GM21528 (cell line): ENCODE results near the gene PPP2R3B.
"Not testable (repeated sequence)": the region's sequence is repeated elsewhere in the genome, so short reads cannot be mapped to it uniquely, and the experiment has no call there.

Source experiments
- ATAC-seq: cut with Tn5 transposase; IDR thresholded peaks from one replicate; pipeline ENCODE4 v1.9.1; 2021; ENCODE audit warnings: mild to moderate bottlenecking, moderate library complexity; ENCODE audit not compliant: unreplicated experiment, low FRiP score

The PPP2R3B gene

DNA sequence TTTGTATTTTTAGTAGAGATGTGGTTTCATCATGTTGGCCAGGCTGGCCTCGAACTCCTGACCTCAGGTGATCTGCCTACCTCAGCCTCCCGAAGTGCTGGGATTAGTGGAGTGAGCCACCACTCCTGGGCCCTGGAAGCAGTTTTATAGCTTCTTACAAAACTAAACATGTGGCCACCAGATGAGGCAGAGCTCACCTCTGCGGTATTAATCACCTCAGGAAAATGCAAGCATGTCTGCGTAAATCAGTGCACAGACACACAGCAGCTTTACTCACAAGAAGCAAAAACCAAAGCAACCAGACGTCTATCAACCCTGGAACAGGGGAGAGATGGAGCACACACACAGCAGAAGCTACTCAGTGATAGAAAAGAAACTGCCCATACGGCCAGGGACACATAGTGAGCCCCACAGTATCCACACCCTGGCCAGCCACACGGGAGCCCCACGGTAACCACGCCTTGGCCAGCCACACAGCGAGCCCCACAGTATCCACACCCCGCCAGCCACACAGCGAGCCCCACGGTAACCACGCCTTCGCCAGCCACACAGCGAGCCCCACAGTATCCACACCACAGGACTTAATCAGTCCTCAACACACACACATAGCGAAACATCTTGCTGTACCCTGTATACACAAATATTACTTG, 30.2 kb downstream of the PPP2R3B start:
- ATAC-seq = no peak

- ATAC-seq = no peak
Measured at GRCh38 chrX:355329-356050, 31.2 kb downstream of the PPP2R3B start.

- ATAC-seq = no peak
Measured at GRCh38 chrX:353566-354535, 32.9 kb downstream of the PPP2R3B start.

- no peak for ATAC-seq
Measured at GRCh38 chrX:352582-353314, 34.0 kb downstream of the PPP2R3B start.

- no peak for ATAC-seq
Measured at GRCh38 chrX:352181-352580, 34.5 kb downstream of the PPP2R3B start.

- no peak for ATAC-seq
Measured at GRCh38 chrX:351736-352135, 35.0 kb downstream of the PPP2R3B start.

- ATAC-seq = not testable (repeated sequence)
Measured at GRCh38 chrX:351324-351641, 35.4 kb downstream of the PPP2R3B start.

- ATAC-seq = no peak
Measured at GRCh38 chrX:350534-351323, 36.0 kb downstream of the PPP2R3B start.

- no peak for ATAC-seq
Measured at GRCh38 chrX:350148-350533, 36.6 kb downstream of the PPP2R3B start.

DNA sequence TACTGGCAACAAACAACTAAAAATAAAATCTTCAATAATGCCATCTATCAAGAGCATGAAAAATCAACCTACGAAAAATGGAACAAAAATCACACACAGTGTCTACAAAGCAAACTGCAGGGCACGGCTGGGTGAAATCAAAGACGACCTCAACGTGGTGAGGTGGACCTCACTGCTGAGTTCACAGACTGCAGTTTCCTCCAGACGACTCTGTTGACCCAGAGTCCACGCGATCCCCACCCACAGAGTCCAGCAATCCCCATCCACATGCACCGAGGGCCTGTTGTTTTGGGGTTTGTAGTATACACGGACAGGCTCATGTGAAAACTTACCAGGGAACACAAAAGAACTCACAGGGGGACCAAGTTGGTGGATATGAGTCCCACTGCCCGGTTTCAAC, 37.0 kb downstream of the PPP2R3B start:
- ATAC-seq = no peak

DNA sequence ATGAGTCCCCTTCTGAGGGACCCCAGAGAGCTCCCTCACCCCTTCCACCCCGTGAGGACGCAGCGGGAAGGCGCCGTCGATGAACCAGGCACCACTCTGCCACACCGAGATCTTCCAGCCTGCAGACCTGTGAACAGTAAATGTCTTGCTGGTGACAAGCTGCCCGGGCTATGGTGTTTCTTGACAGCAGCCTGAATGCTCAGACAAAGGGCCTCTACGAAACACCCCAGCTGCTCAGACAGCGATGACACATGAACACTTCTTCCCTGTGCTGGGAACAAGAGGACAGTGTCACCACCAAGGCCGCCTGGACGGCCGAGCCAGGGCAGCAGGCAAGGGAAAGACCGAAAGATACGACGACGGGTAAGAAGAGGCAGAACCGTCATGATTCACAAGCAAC, 37.5 kb downstream of the PPP2R3B start:
- no peak for ATAC-seq

GRCh38 chrX:348461-349117, 38.1 kb downstream of the PPP2R3B start:
- ATAC-seq = no peak

DNA sequence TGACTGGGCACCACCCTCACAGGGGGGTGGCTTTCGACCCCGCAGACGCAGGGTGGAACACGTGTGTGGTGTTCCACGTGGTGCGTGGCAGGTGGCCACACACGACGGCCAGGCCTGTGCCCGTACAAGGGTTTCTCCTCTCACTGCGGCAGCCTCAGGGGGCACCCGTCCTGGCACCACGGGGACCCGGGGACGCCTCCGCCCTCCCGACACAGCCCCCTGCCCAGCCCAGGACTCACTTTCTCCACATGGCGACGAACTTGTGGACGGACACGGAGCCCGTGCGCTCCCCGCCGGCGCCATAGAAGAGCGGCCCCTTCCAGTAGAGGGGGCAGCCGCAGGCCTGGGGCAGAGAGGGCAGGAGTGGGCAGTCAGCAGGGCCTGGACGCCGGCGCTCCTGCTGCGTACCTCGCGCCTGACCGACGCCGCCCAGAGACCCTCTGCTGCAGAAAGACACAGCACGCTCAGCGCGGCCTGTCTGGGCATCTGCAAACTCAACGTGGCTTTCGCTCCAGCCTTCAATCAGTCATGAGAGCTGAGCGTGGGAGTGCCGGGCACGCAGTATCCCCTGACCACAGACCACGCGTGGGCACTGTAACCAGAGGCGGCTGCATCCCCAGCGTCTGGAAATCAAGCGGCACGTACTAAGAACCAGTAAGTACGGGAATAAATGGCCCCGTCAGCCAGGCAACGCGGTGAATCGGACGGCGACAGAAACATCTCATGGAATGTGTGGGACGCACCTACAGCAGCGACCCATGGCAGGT, 39.2 kb downstream of the PPP2R3B start:
- no peak for ATAC-seq

GRCh38 chrX:346034-346813, 40.5 kb downstream of the PPP2R3B start:
- no peak for ATAC-seq

- ATAC-seq = no peak
Measured at GRCh38 chrX:345020-345925, 41.4 kb downstream of the PPP2R3B start.

- ATAC-seq = no peak
Measured at GRCh38 chrX:344371-344901, 42.3 kb downstream of the PPP2R3B start.
